Fibroblast of the aortic adventitia (primary cell): ENCODE data around the gene WDR70. TPM values are rescaled to one million over a fixed set of nuclear protein-coding genes. Genes with fewer than 3 reads are reported as not detected.
"Not testable (repeated sequence)": the region's sequence is repeated elsewhere in the genome, so short reads cannot be mapped to it uniquely, and the experiment has no call there.

Experiments
- DNase-seq: peaks from one replicate; pipeline ENCODE4 v3.0.0-alpha.2; 2010; ENCODE audit warnings: low read depth
- H3K4me3 ChIP-seq: 2 replicates; pipeline ENCODE4 v1.5.1; 2011; ENCODE audit warnings: low read depth, mild to moderate bottlenecking, control low read depth, low read length, moderate library complexity
- total RNA-seq: library from RNA; depleted of rRNA; stranded (reverse); fragments of >200 nt; gene quantifications from 2 replicates; pipeline ENCODE4 v1.2.3, GENCODE V29; 2012; ENCODE audit warnings: low replicate concordance
- TF ChIP-seq, protein P1 (sequence below): IDR thresholded peaks from 2 replicates; pipeline ENCODE4 v1.5.1; 2011; ENCODE audit warnings: mild to moderate bottlenecking, low read length, control low read depth, inconsistent platforms; ENCODE audit not compliant: insufficient read depth

WDR70 gene
- total RNA-seq, 1 donor, result 24.6 TPM

DNA sequence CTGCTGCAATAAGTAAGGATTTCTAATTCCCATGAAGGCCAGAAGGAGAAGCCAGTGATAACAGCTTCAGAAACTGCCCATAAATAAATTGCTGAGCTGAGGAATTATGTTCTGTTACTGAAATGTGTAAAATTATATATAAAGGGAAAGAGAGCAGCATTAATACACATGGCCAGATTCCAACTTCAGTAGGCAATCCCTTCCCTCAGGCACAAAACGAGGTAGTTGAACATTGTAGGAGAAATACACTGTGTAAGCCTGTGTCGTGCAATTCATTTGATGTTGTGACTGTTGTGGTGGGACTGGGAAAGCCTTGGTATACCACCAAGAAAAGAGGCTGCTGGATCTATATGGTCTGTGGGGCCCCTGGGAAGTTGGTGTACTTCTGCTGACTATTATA, 192.9 kb downstream of the WDR70 start:
- TF ChIP-seq, protein P1, sequence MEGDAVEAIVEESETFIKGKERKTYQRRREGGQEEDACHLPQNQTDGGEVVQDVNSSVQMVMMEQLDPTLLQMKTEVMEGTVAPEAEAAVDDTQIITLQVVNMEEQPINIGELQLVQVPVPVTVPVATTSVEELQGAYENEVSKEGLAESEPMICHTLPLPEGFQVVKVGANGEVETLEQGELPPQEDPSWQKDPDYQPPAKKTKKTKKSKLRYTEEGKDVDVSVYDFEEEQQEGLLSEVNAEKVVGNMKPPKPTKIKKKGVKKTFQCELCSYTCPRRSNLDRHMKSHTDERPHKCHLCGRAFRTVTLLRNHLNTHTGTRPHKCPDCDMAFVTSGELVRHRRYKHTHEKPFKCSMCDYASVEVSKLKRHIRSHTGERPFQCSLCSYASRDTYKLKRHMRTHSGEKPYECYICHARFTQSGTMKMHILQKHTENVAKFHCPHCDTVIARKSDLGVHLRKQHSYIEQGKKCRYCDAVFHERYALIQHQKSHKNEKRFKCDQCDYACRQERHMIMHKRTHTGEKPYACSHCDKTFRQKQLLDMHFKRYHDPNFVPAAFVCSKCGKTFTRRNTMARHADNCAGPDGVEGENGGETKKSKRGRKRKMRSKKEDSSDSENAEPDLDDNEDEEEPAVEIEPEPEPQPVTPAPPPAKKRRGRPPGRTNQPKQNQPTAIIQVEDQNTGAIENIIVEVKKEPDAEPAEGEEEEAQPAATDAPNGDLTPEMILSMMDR, result no peak
- no peak for DNase-seq

GRCh38 chr5:37575541-37576489, 196.7 kb downstream of the WDR70 start:
- no peak for DNase-seq
- TF ChIP-seq, protein P1, result no peak
- no peak overlapping the region for H3K4me3 ChIP-seq

More for the DNA sequence above, 192.9 kb downstream of the WDR70 start:
- H3K4me3 ChIP-seq, result no peak overlapping the region

- no peak for DNase-seq
- no peak overlapping the region for H3K4me3 ChIP-seq
- TF ChIP-seq, protein P1, result no peak
Observed at GRCh38 chr5:37576552-37576951, 197.4 kb downstream of the WDR70 start.

- TF ChIP-seq, protein P1, result no peak
- no peak for DNase-seq
- H3K4me3 ChIP-seq, result no peak overlapping the region
Observed at GRCh38 chr5:37578176-37578575, 199.1 kb downstream of the WDR70 start.

DNA sequence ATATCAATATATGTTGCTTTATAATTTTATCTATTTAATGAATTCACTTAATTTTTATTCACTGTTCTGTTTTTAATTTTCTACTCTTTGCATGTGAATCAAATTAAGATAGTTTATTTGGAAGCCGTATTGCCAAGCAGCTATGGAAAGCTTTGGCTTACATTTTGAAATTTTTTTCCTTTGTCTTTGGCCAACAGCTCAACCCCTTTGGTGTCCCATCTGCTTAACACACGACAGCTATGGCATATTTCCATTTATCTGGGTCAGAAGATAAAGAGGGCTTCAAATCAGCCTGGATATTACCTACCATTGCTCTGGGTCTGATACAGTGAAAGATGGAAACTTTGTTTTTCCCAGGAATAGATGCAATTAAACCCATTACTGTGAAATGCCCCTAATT, 201.0 kb downstream of the WDR70 start:
- no peak overlapping the region for H3K4me3 ChIP-seq
- no peak for DNase-seq
- TF ChIP-seq, protein P1, result no peak

GRCh38 chr5:37582202-37582601, 203.1 kb downstream of the WDR70 start:
- no peak for DNase-seq
- TF ChIP-seq, protein P1, result no peak
- H3K4me3 ChIP-seq, result no peak overlapping the region

DNA sequence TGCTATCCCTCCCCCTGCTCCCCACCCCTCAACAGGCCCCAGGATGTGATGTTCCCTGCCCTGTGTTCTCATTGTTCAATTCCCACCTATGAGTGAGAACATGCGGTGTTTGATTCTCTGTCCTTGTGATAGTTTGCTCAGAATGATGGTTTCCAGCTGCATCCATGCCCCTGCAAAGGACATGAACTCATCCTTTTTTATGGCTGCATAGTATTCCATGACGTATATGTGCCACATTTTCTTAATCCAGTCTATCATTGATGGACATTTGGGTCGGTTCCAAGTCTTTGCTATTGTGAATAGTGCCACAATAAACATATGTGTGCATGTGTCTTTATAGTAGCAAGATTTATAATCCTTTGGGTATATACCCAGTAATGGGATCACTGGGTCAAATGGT, 214.2 kb downstream of the WDR70 start:
- DNase-seq, H3K4me3 ChIP-seq: not testable (repeated sequence)

- not testable (repeated sequence) for DNase-seq, H3K4me3 ChIP-seq
Observed at GRCh38 chr5:37594864-37595263, 215.7 kb downstream of the WDR70 start.
